ENCODE data around the gene SLC2A4. TPM values are rescaled to one million over a fixed set of nuclear protein-coding genes. Genes with fewer than 3 reads are reported as not detected.

Gene SLC2A4
- total RNA-seq, 1 donor from 2014 or later = 146 TPM

GRCh38 chr17:7260151-7260550 lies 21.4 kb upstream of the SLC2A4 start:
- intact Hi-C loops (cut with micrococcal nuclease) = no loop called here
- no peak overlapping the region for H3K4me3 ChIP-seq
- H3K36me3 ChIP-seq = peaks cover 43% of the 10 kb centered on the region
- no peak for TF ChIP-seq CTCF (IDR thresholded peaks at IDR 0.05; ENCODE audit: borderline replicate concordance)
- no peak for DNase-seq
- H3K9me3 ChIP-seq (replicated peaks) = no peaks in the 10 kb centered on the region
- H3K4me1 ChIP-seq = peaks cover 33% of the 10 kb centered on the region
- H3K27me3 ChIP-seq (ENCODE audit: low read depth) = peaks cover 47% of the 10 kb centered on the region
- H3K27ac ChIP-seq (replicated peaks) = no peak overlapping the region

- peak overlapping the region; percentile 68 for H3K4me3 ChIP-seq
- peaks cover 53% of the 10 kb centered on the region for H3K27me3 ChIP-seq (ENCODE audit: low read depth)
- H3K4me1 ChIP-seq = peaks cover 33% of the 10 kb centered on the region
- H3K36me3 ChIP-seq = peaks cover 36% of the 10 kb centered on the region
- peak overlapping the region; percentile 16 for H3K27ac ChIP-seq (replicated peaks)
- no peak for DNase-seq
- TF ChIP-seq CTCF (IDR thresholded peaks at IDR 0.05; ENCODE audit: borderline replicate concordance) = no peak
- no peaks in the 10 kb centered on the region for H3K9me3 ChIP-seq (replicated peaks)
- intact Hi-C loops (cut with micrococcal nuclease) = no loop called here
Observed at GRCh38 chr17:7260651-7261378, 20.7 kb upstream of the SLC2A4 start.

GRCh38 chr17:7261379-7262191 lies 19.9 kb upstream of the SLC2A4 start:
- Histone ChIP-seq H3K4me1 (peaks cover 33% of the 10 kb centered on the region), H3K36me3 (peaks cover 29% of the 10 kb centered on the region), H3K27me3 (ENCODE audit: low read depth) (peaks cover 60% of the 10 kb centered on the region), H3K27ac (replicated peaks) (peak overlapping the region; percentile 16), H3K9me3 (replicated peaks) (no peaks in the 10 kb centered on the region), H3K4me3 (peak overlapping the region; percentile 68)
- no peak for TF ChIP-seq CTCF (IDR thresholded peaks at IDR 0.05; ENCODE audit: borderline replicate concordance)
- intact Hi-C loops (cut with micrococcal nuclease) = no loop called here
- DNase-seq = no peak

- DNase-seq = no peak
- H3K4me3 ChIP-seq = peak within 1 kb of the TSS; percentile 68
- H3K4me1 ChIP-seq = peaks cover 33% of the 10 kb centered on the region
- intact Hi-C loops (cut with micrococcal nuclease) = no loop called here
- TF ChIP-seq CTCF (IDR thresholded peaks at IDR 0.05; ENCODE audit: borderline replicate concordance) = no peak
- H3K36me3 ChIP-seq = peaks cover 21% of the 10 kb centered on the region
- no peaks in the 10 kb centered on the region for H3K9me3 ChIP-seq (replicated peaks)
- H3K27ac ChIP-seq (replicated peaks) = peak within 1 kb of the TSS; percentile 16
- peaks cover 68% of the 10 kb centered on the region for H3K27me3 ChIP-seq (ENCODE audit: low read depth)
Observed at GRCh38 chr17:7262192-7262934, 19.2 kb upstream of the SLC2A4 start, which contains the start of gene CLDN7. Gene CLDN7 (minus strand): TSS chr17:7262478. CDS start chr17:7262043, 435 bp downstream.

Measured in left ventricle myocardium inferior (tissue), 1 donor.